ENCODE measurements around the gene CEP131.

- TF ChIP-seq SUZ12 (IDR thresholded peaks at IDR 0.05) (no peak), FOXM1 (IDR thresholded peaks at IDR 0.05; ENCODE audit: borderline replicate concordance) (no peak), CTBP1 (IDR thresholded peaks at IDR 0.05; ENCODE audit: borderline replicate concordance) (no peak), ARNT (IDR thresholded peaks at IDR 0.05) (no peak)
These were observed 37.4 kb upstream of the CEP131 start for GRCh38 chr17:81260171-81260570.
